Measurements from ENCODE around the gene DDX55.

- TF ChIP-seq POLR2A (IDR thresholded peaks at IDR 0.05): no peak
- TF ChIP-seq CTCF (IDR thresholded peaks at IDR 0.05): no peak
Observed at GRCh38 chr12:123643911-123644310, 42.0 kb downstream of the DDX55 start.

All from body of pancreas (tissue), 4 donors.